Upper lobe of right lung (tissue), 1 donor: ENCODE measurements around the gene NRSN2. TPM values are rescaled to one million over a fixed set of nuclear protein-coding genes. Genes with fewer than 3 reads are reported as not detected.
"Not testable (repeated sequence)": the region's sequence is repeated elsewhere in the genome, so short reads cannot be mapped to it uniquely, and the experiment has no call there.

Experiments
- ATAC-seq: fragments of 200-7000 bp; cut with Tn5 transposase; one replicate; pipeline ENCODE4 v1.9.1; 2020; ENCODE audit warnings: mild to moderate bottlenecking, moderate library complexity
- DNase-seq: peaks from one replicate; pipeline ENCODE4 v3.0.0-alpha.2; 2020
- H3K27ac ChIP-seq: fragments of 200-600 bp; one replicate; pipeline ENCODE4 v1.8.0; 2022
- H3K27me3 ChIP-seq: fragments of 200-600 bp; one replicate; pipeline ENCODE4 v1.8.0; 2022; ENCODE audit warnings: mild to moderate bottlenecking
- H3K36me3 ChIP-seq: fragments of 200-600 bp; one replicate; pipeline ENCODE4 v1.8.0; 2022
- H3K4me1 ChIP-seq: fragments of 200-600 bp; one replicate; pipeline ENCODE4 v1.8.0; 2022
- H3K4me3 ChIP-seq: fragments of 200-600 bp; one replicate; pipeline ENCODE4 v1.8.0; 2022; ENCODE audit warnings: mild to moderate bottlenecking
- H3K9me3 ChIP-seq: fragments of 200-600 bp; one replicate; pipeline ENCODE4 v1.8.0; 2022
- intact Hi-C: fragments of 100-400 bp; cut with DNase I; formaldehyde crosslinking; loops from one replicate; pipeline ENCODE4 v1.11.0; 2022
- total RNA-seq: library from RNA; stranded (reverse); fragmentation: NEBNext Ultra II Directional; extraction: Animal tissue kit (Norgen Biotek cat#: 25700); gene quantifications from one replicate; pipeline ENCODE4 v1.2.1, GENCODE V29; 2021
- TF ChIP-seq, protein P1 (sequence below): fragments of 200-600 bp; IDR thresholded peaks from one replicate; pipeline ENCODE4 v1.8.0; 2022; ENCODE audit warnings: antibody characterized with exemption
- donor health status: DM: no; HTN: yes; CAD: no; lungs with severe emphysema.

Gene NRSN2
- total RNA-seq, 1 donor from 2014 or later: 19.9 TPM

- Histone ChIP-seq H3K36me3 (peaks cover 48% of the 10 kb centered on the region), H3K9me3 (no peaks in the 10 kb centered on the region)
- no peak for ATAC-seq
Measured at GRCh38 chr20:387520-387919, 40.6 kb downstream of the NRSN2 start.

GRCh38 chr20:388034-388994 is 41.4 kb downstream of the NRSN2 start:
- peaks cover 56% of the 10 kb centered on the region for H3K36me3 ChIP-seq
- intact Hi-C loops: no loop called here

More at GRCh38 chr20:387520-387919, 40.6 kb downstream of the NRSN2 start:
- no peak overlapping the region for H3K27ac ChIP-seq
- no peak for DNase-seq
- intact Hi-C loops: no loop called here
- TF ChIP-seq, protein P1, sequence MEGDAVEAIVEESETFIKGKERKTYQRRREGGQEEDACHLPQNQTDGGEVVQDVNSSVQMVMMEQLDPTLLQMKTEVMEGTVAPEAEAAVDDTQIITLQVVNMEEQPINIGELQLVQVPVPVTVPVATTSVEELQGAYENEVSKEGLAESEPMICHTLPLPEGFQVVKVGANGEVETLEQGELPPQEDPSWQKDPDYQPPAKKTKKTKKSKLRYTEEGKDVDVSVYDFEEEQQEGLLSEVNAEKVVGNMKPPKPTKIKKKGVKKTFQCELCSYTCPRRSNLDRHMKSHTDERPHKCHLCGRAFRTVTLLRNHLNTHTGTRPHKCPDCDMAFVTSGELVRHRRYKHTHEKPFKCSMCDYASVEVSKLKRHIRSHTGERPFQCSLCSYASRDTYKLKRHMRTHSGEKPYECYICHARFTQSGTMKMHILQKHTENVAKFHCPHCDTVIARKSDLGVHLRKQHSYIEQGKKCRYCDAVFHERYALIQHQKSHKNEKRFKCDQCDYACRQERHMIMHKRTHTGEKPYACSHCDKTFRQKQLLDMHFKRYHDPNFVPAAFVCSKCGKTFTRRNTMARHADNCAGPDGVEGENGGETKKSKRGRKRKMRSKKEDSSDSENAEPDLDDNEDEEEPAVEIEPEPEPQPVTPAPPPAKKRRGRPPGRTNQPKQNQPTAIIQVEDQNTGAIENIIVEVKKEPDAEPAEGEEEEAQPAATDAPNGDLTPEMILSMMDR: no peak
- no peaks in the 10 kb centered on the region for H3K4me1 ChIP-seq
- no peak overlapping the region for H3K4me3 ChIP-seq
- no peaks in the 10 kb centered on the region for H3K27me3 ChIP-seq

GRCh38 chr20:389220-389619 is 42.3 kb downstream of the NRSN2 start:
- TF ChIP-seq, protein P1: no peak
- DNase-seq (no peak), ATAC-seq (no peak)
- Histone ChIP-seq H3K4me1 (no peaks in the 10 kb centered on the region), H3K27me3 (no peaks in the 10 kb centered on the region), H3K36me3 (peaks cover 65% of the 10 kb centered on the region), H3K4me3 (no peak overlapping the region), H3K9me3 (no peaks in the 10 kb centered on the region), H3K27ac (no peak overlapping the region)
- intact Hi-C loops: no loop called here

More at GRCh38 chr20:388034-388994, 41.4 kb downstream of the NRSN2 start:
- Histone ChIP-seq H3K27ac (no peak overlapping the region), H3K27me3 (no peaks in the 10 kb centered on the region), H3K9me3 (no peaks in the 10 kb centered on the region), H3K4me3 (no peak overlapping the region), H3K4me1 (no peaks in the 10 kb centered on the region)
- ATAC-seq (no peak), DNase-seq (no peak)
- TF ChIP-seq, protein P1: no peak

GRCh38 chr20:391041-391711 is 44.3 kb downstream of the NRSN2 start:
- peaks cover 84% of the 10 kb centered on the region for H3K36me3 ChIP-seq
- ATAC-seq: peak; percentile 26
- H3K27ac ChIP-seq: no peak overlapping the region
- intact Hi-C loops: no loop called here
- H3K4me1 ChIP-seq: no peaks in the 10 kb centered on the region
- H3K9me3 ChIP-seq: no peaks in the 10 kb centered on the region
- no peaks in the 10 kb centered on the region for H3K27me3 ChIP-seq
- TF ChIP-seq, protein P1: no peak
- H3K4me3 ChIP-seq: no peak overlapping the region
- DNase-seq: no peak

- ATAC-seq, DNase-seq: not testable (repeated sequence)
Measured at GRCh38 chr20:393296-393695, 46.4 kb downstream of the NRSN2 start.

GRCh38 chr20:396252-396618 is 49.3 kb downstream of the NRSN2 start:
- Histone ChIP-seq H3K4me1 (no peaks in the 10 kb centered on the region), H3K27ac (no peak overlapping the region), H3K36me3 (peaks cover 64% of the 10 kb centered on the region), H3K4me3 (no peak overlapping the region), H3K9me3 (no peaks in the 10 kb centered on the region), H3K27me3 (no peaks in the 10 kb centered on the region)
- TF ChIP-seq, protein P1: no peak
- DNase-seq: no peak
- intact Hi-C loops: no loop called here
- no peak for ATAC-seq

More at GRCh38 chr20:393296-393695, 46.4 kb downstream of the NRSN2 start:
- H3K9me3 ChIP-seq, H3K4me1 ChIP-seq, H3K4me3 ChIP-seq, H3K27ac ChIP-seq, intact Hi-C loops, H3K27me3 ChIP-seq: not testable (repeated sequence)
- H3K36me3 ChIP-seq: peaks cover 90% of the 10 kb centered on the region
